Tibial nerve (tissue), 4 donors: ENCODE data around the gene TMEM204. TPM values are rescaled to one million over a fixed set of nuclear protein-coding genes. Genes with fewer than 3 reads are reported as not detected.

Experiments
- DNase-seq, 2 donors: peaks; one replicate each; pipeline ENCODE4 v3.0.0-alpha.2; 2019; ENCODE audit warnings: low spot score in 2 of 2
- H3K27ac ChIP-seq, 4 donors: fragments of 200-600 bp; sonication (generic) in 3 of 4; one replicate each; pipeline ENCODE4 v1.5.1; 2017 to 2019; ENCODE audit warnings: mild to moderate bottlenecking in 1 of 4
- H3K27me3 ChIP-seq, 2 donors: fragments of 200-600 bp; sonication (generic) in 1 of 2; one replicate each; pipeline versions ENCODE4 v1.5.1 to v1.6.0; 2017 to 2019
- H3K36me3 ChIP-seq, 3 donors: fragments of 200-600 bp; sonication (generic); one replicate each; pipeline ENCODE4 v1.5.1; 2018 to 2019
- H3K4me1 ChIP-seq, 4 donors: fragments of 200-600 bp; sonication (generic) in 3 of 4; one replicate each; pipeline ENCODE4 v1.5.1; 2017 to 2019
- H3K4me3 ChIP-seq, 4 donors: fragments of 200-600 bp; sonication (generic) in 3 of 4; one replicate each; pipeline ENCODE4 v1.5.1; 2017 to 2019; ENCODE audit warnings: mild to moderate bottlenecking in 1 of 4, moderate library complexity in 1 of 4
- H3K9me3 ChIP-seq, 4 donors: fragments of 200-600 bp; sonication (generic) in 3 of 4; one replicate each; pipeline ENCODE4 v1.5.1; 2017 to 2019
- EP300 ChIP-seq, 2 donors: sonication (generic); formaldehyde crosslinking; IDR thresholded peaks; one replicate each; pipeline ENCODE4 v1.6.1; 2017; ENCODE audit warnings: antibody characterized with exemption in 2 of 2, mild to moderate bottlenecking in 1 of 2
- POLR2A ChIP-seq, 2 donors: fragments of 450-650 bp; IDR thresholded peaks; one replicate each; pipeline ENCODE4 v1.6.1; 2017; ENCODE audit warnings: antibody characterized with exemption in 2 of 2, mild to moderate bottlenecking in 2 of 2, moderate library complexity in 2 of 2
- WGBS, 2 donors: methylation state at CpG; one replicate each; pipeline ENCODE4 v1.1.5; 2018; 5-methylcytosine and 5-hydroxymethylcytosine counted together
- total RNA-seq, 4 donors: library from RNA; depleted of rRNA; stranded (reverse); fragments of >200 nt; gene quantifications; one replicate each; pipeline ENCODE4 v1.1.0, GENCODE V29; 2016
- TF ChIP-seq, protein P1 (sequence below), 5 experiments: fragments of 200-600 bp in 3 of 5; fragments of 450-650 bp in 2 of 5; sonication (generic) in 3 of 5; IDR thresholded peaks; one replicate each; pipeline ENCODE4 v1.5.1; 2016 to 2019; ENCODE audit warnings: antibody characterized with exemption in 5 of 5, mild to moderate bottlenecking in 3 of 5, moderate library complexity in 2 of 5

The TMEM204 gene
- total RNA-seq, 4 donors from 2014 or later = 46.3 to 53.7 (median 48.9) TPM

DNA sequence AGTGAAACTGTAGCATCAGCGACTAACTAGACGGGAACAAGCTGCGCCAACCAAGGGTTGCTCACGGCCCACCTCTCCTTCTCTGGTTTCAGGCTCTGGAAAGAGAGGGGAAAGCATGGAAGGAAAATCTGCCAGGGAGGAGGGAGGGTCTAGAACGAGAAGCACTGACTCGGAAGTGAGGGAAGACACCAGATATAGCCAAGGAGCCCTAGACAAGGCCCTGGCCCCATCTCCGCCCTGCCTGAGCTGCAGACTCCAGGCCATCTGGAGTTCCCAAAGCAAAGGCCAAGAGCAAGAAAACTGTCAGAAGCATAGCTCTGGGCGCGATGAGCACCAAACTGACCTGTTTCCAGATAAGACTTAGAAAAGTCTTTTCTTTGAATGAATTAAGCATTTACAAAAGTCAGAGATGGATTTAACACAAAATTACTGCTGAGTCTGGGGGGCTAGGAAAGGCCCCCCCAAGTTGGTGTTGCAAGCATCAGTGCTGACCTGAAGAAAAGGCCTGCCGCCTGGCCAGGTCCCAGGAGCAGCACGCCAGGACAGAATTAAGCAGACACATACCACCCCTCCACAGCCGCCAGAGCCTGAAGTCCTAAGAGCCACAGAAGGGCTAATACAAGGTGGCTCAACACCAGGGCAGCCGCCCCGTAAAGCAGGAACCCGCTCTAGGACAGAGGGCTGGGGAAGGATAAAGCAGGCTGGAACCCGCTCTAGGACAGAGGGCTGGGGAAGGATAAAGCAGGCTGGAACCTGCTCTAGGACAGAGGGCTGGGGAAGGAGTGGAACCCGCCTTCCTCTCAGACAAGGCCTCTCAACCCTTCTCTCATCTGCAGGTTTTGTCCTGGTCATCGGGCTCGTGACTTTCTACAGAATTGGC, 20.7 kb downstream of the TMEM204 start:
- H3K27ac ChIP-seq = no peak overlapping the region

DNA sequence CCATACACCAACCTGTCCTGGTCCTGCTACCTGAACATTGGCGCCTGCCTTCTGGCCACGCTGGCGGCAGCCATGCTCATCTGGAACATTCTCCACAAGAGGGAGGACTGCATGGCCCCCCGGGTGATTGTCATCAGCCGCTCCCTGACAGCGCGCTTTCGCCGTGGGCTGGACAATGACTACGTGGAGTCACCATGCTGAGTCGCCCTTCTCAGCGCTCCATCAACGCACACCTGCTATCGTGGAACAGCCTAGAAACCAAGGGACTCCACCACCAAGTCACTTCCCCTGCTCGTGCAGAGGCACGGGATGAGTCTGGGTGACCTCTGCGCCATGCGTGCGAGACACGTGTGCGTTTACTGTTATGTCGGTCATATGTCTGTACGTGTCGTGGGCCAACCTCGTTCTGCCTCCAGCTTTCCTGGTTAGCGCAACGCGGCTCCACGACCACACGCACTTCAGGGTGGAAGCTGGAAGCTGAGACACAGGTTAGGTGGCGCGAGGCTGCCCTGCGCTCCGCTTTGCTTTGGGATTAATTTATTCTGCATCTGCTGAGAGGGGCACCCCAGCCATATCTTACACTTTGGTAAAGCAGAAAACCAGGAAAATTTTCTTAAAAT, 21.5 kb downstream of the TMEM204 start:
- H3K27me3 ChIP-seq = no peaks in the 10 kb centered on the region
- no peaks in the 10 kb centered on the region for H3K9me3 ChIP-seq
- H3K27ac ChIP-seq = no peak overlapping the region
- no peak for DNase-seq
- peaks cover 0 to 15% (median 2%) of the 10 kb centered on the region in 4 donors for H3K4me1 ChIP-seq
- H3K4me3 ChIP-seq = no peak overlapping the region
- peaks cover 0 to 90% (median 4%) of the 10 kb centered on the region in 3 donors for H3K36me3 ChIP-seq
- WGBS, 2 donors = 93 to 95% methylated on average over 34 of the region's 34 CpGs
- TF ChIP-seq EP300 (IDR thresholded peaks at IDR 0.05) = no peak
- TF ChIP-seq POLR2A (IDR thresholded peaks at IDR 0.05) = no peak
- TF ChIP-seq, protein P1, sequence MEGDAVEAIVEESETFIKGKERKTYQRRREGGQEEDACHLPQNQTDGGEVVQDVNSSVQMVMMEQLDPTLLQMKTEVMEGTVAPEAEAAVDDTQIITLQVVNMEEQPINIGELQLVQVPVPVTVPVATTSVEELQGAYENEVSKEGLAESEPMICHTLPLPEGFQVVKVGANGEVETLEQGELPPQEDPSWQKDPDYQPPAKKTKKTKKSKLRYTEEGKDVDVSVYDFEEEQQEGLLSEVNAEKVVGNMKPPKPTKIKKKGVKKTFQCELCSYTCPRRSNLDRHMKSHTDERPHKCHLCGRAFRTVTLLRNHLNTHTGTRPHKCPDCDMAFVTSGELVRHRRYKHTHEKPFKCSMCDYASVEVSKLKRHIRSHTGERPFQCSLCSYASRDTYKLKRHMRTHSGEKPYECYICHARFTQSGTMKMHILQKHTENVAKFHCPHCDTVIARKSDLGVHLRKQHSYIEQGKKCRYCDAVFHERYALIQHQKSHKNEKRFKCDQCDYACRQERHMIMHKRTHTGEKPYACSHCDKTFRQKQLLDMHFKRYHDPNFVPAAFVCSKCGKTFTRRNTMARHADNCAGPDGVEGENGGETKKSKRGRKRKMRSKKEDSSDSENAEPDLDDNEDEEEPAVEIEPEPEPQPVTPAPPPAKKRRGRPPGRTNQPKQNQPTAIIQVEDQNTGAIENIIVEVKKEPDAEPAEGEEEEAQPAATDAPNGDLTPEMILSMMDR (IDR thresholded peaks at IDR 0.05) = no peak

More for the DNA sequence above, 20.7 kb downstream of the TMEM204 start:
- no peak for DNase-seq
- Histone ChIP-seq H3K9me3 (no peaks in the 10 kb centered on the region), H3K27me3 (no peaks in the 10 kb centered on the region), H3K4me3 (no peak overlapping the region), H3K4me1 (peaks cover 0 to 23% (median 2%) of the 10 kb centered on the region in 4 donors), H3K36me3 (peaks cover 0 to 82% (median 4%) of the 10 kb centered on the region in 3 donors)
- TF ChIP-seq POLR2A (IDR thresholded peaks at IDR 0.05) = no peak
- TF ChIP-seq EP300 (IDR thresholded peaks at IDR 0.05) = no peak
- TF ChIP-seq, protein P1 (IDR thresholded peaks at IDR 0.05) = no peak
- WGBS, 2 donors = 88% methylated on average over 18 to 19 of the region's 19 CpGs

DNA sequence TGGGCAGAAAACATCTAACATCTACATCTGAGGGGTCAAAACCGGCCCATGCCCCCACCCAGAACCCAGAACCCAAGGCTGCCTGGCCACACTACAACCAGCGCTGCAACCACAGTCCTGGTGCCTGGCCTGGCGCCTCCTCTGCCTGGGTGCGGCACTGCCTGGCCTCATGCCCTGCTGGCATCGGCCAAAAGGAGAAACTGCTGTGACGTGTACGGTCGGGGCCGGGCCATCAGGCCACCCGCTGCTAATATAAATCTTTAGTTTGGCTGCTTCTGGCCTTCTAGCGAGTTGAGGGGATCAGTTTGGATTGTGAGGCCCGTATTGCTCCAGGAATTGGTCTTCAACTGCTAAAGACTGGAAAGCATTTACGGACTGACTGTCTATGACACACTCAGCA, 22.8 kb downstream of the TMEM204 start:
- Histone ChIP-seq H3K27me3 (no peaks in the 10 kb centered on the region), H3K27ac (no peak overlapping the region)
- 77 to 84% methylated on average over 6 to 13 of the region's 13 CpGs for WGBS, 2 donors

DNA sequence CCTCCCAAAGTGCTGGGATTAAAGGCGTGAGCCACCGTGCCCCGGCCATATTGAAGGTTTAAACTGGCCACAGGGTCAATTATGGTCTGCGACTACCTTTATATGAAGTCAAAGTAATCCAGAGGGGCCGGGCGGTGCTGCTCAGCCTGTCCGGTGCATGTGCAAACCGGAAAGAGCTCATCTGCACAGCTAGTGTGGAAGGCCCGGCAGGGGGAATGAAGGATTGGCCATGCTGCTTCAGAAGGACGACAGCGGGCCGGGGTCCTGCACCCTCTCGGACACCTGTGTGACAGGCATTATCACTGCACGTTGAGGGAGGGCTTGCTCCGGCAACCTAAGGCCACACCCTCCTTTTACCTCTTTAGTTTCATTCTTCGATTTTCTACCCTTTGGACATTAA, 23.6 kb downstream of the TMEM204 start:
- no peak for DNase-seq
- peaks cover 0 to 93% (median 4%) of the 10 kb centered on the region in 3 donors for H3K36me3 ChIP-seq
- TF ChIP-seq, protein P1 (IDR thresholded peaks at IDR 0.05) = no peak
- TF ChIP-seq EP300 (IDR thresholded peaks at IDR 0.05) (no peak), POLR2A (IDR thresholded peaks at IDR 0.05) (no peak)
- H3K4me3 ChIP-seq = no peak overlapping the region
- no peaks in the 10 kb centered on the region for H3K9me3 ChIP-seq
- WGBS, 2 donors = 89% methylated on average over 15 to 16 of the region's 16 CpGs
- no peak overlapping the region for H3K27ac ChIP-seq
- no peaks in the 10 kb centered on the region for H3K27me3 ChIP-seq
- no peaks in the 10 kb centered on the region for H3K4me1 ChIP-seq

More for the DNA sequence above, 22.8 kb downstream of the TMEM204 start:
- Histone ChIP-seq H3K9me3 (no peaks in the 10 kb centered on the region), H3K36me3 (peaks cover 0 to 93% (median 4%) of the 10 kb centered on the region in 3 donors), H3K4me3 (no peak overlapping the region), H3K4me1 (peaks cover 0 to 2% (median 0%) of the 10 kb centered on the region in 4 donors)
- TF ChIP-seq EP300 (IDR thresholded peaks at IDR 0.05) (no peak), POLR2A (IDR thresholded peaks at IDR 0.05) (no peak)
- TF ChIP-seq, protein P1 (IDR thresholded peaks at IDR 0.05) = no peak
- DNase-seq = no peak

DNA sequence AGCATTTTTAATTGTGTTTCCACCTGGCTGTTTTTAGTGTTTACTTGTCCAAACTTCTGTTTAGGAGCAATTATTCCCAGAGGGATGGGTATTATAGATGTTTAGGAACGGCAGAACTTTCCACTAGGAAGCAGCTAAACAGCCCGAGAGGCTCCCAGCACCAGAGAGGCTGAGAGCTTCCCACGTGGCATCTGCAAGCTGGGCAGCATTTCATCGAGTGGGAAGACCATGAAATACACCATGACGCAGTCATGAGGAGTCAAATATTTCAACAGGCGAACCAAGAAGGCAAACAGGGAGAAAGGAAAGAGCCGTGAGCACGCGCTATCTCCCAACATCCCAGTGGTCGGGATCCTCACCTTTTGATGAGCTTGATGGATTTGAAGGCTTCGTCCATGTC, 24.1 kb downstream of the TMEM204 start:
- Histone ChIP-seq H3K9me3 (no peaks in the 10 kb centered on the region), H3K27me3 (no peaks in the 10 kb centered on the region), H3K36me3 (peaks cover 0 to 95% (median 4%) of the 10 kb centered on the region in 3 donors), H3K27ac (no peak overlapping the region), H3K4me3 (no peak overlapping the region), H3K4me1 (no peaks in the 10 kb centered on the region)
- TF ChIP-seq EP300 (IDR thresholded peaks at IDR 0.05) = no peak
- TF ChIP-seq POLR2A (IDR thresholded peaks at IDR 0.05) = no peak
- TF ChIP-seq, protein P1 (IDR thresholded peaks at IDR 0.05) = no peak
- WGBS, 2 donors = 90 to 91% methylated on average over 11 of the region's 11 CpGs
- no peak for DNase-seq
